ENCODE data around the gene SYNGR2.

SYNGR2 gene

GRCh38 chr17:78182504-78182903 lies 14.1 kb downstream of the SYNGR2 start:
- no peak for TF ChIP-seq CTCF (IDR thresholded peaks at IDR 0.05; ENCODE audit: low read depth, low read length, missing control alignments)
- H3K4me3 ChIP-seq (replicated peaks; ENCODE audit: low read depth, low read length), result no peak overlapping the region
- no peak for DNase-seq (ENCODE audit: extremely low read depth, low read depth)

- no peak for TF ChIP-seq CTCF (IDR thresholded peaks at IDR 0.05; ENCODE audit: low read depth, low read length, missing control alignments)
- no peak for DNase-seq (ENCODE audit: extremely low read depth, low read depth)
- no peak overlapping the region for H3K4me3 ChIP-seq (replicated peaks; ENCODE audit: low read depth, low read length)
These were observed 15.5 kb downstream of the SYNGR2 start for GRCh38 chr17:78183916-78184315.

GRCh38 chr17:78184351-78184750 lies 16.0 kb downstream of the SYNGR2 start:
- TF ChIP-seq CTCF (IDR thresholded peaks at IDR 0.05; ENCODE audit: low read depth, low read length, missing control alignments), result no peak
- H3K4me3 ChIP-seq (replicated peaks; ENCODE audit: low read depth, low read length), result no peak overlapping the region
- no peak for DNase-seq (ENCODE audit: extremely low read depth, low read depth)

GRCh38 chr17:78184868-78185267 lies 16.5 kb downstream of the SYNGR2 start:
- DNase-seq (ENCODE audit: extremely low read depth, low read depth), result no peak

GRCh38 chr17:78185981-78186691 lies 17.8 kb downstream of the SYNGR2 start:
- TF ChIP-seq CTCF (IDR thresholded peaks at IDR 0.05; ENCODE audit: low read depth, low read length, missing control alignments), result no peak
- H3K4me3 ChIP-seq (replicated peaks; ENCODE audit: low read depth, low read length), result peak overlapping the region; percentile 70
- no peak for DNase-seq (ENCODE audit: extremely low read depth, low read depth)

More at GRCh38 chr17:78184868-78185267, 16.5 kb downstream of the SYNGR2 start:
- H3K4me3 ChIP-seq (replicated peaks; ENCODE audit: low read depth, low read length), result peak overlapping the region; percentile 7; the same call in 1 of the 2 replicates
- no peak for TF ChIP-seq CTCF (IDR thresholded peaks at IDR 0.05; ENCODE audit: low read depth, low read length, missing control alignments)

GRCh38 chr17:78186692-78187595 lies 18.6 kb downstream of the SYNGR2 start, which contains the start of the genes AFMID and TK1:
AFMID (plus strand) TSS chr17:78187362; CDS start chr17:78187371, 9 bp downstream.
TK1 (minus strand) TSS chr17:78187052; CDS start chr17:78186994, 58 bp downstream.
- peak; percentile 85 for DNase-seq (ENCODE audit: extremely low read depth, low read depth)
- peak within 1 kb of the TSS; percentile 70 for H3K4me3 ChIP-seq (replicated peaks; ENCODE audit: low read depth, low read length)
- peak; percentile 76 for TF ChIP-seq CTCF (IDR thresholded peaks at IDR 0.05; ENCODE audit: low read depth, low read length, missing control alignments)
